Measurements from ENCODE around the gene CCL11. TPM values are rescaled to one million over a fixed set of nuclear protein-coding genes. Genes with fewer than 3 reads are reported as not detected.

CCL11 gene
- total and polyA plus RNA-seq, 2 of the 13 experiments (the other 11 are each of a cell fraction or from before 2014, with no cell fraction given), result not detected

- Histone ChIP-seq H3K4me3 (replicated peaks in 1 of 3; ENCODE audit: insufficient read depth in 1 of 3, low read depth in 2 of 3, low read length in 3 of 3) (no peak overlapping the region), H3K4me2 (ENCODE audit: low read depth, low read length) (no peak overlapping the region), H3K27me3 (ENCODE audit: control insufficient read depth in 1 of 2, insufficient read depth in 2 of 2, low read length in 2 of 2) (no peaks in the 10 kb centered on the region), H3K9ac (ENCODE audit: insufficient read depth, low read depth, low read length) (no peak overlapping the region), H3K4me1 (ENCODE audit: insufficient read depth, low read length) (no peaks in the 10 kb centered on the region), H3K79me2 (ENCODE audit: insufficient read depth, low read length) (no peaks in the 10 kb centered on the region), H3K27ac (ENCODE audit: extremely low read length, insufficient read depth, low read length) (no peak overlapping the region), H3K36me3 (replicated peaks in 1 of 2; ENCODE audit: control insufficient read depth in 1 of 2, insufficient read depth in 2 of 2, low read length in 2 of 2) (no peaks in the 10 kb centered on the region), H4K20me1 (ENCODE audit: insufficient read depth, low read length) (no peaks in the 10 kb centered on the region), H2AFZ (ENCODE audit: low read length) (no peak overlapping the region), H3K9me3 (ENCODE audit: low read length) (no peaks in the 10 kb centered on the region)
- no peak for ATAC-seq
- FAIRE-seq, result no peak
- WGBS (ENCODE audit: low lambda C conversion rate), result 7% methylated on average over 3 of the region's 3 CpGs
- no TSS peak for BruUV-seq (replicated peaks)
- POLR2A ChIA-PET, result no interaction called here
- in situ Hi-C loops (cut with HindIII; ENCODE audit: extremely low pct_ligation_motif_present, low pct_unique_long_range_greater_than_20kb) (no loop called here), intact Hi-C loops (cut with micrococcal nuclease; ENCODE audit: unreplicated experiment) (no loop called here)
- no peak for TF ChIP-seq PLSCR1 (CRISPR knock-in tag; IDR thresholded peaks at IDR 0.05; ENCODE audit: borderline replicate concordance)
- no peak for TF ChIP-seq MAX (IDR thresholded peaks at IDR 0.05)
- CTCF ChIA-PET (ENCODE audit: low intra/inter-chr PET ratio, low total read pairs), result no interaction called here
- DNase-seq (ENCODE audit: low spot score), result no peak
Observed at GRCh38 chr17:34300652-34301370, 15.3 kb downstream of the CCL11 start.

GRCh38 chr17:34301986-34302385 is 16.4 kb downstream of the CCL11 start:
- no peak for FAIRE-seq
- intact Hi-C loops (cut with micrococcal nuclease; ENCODE audit: unreplicated experiment), result no loop called here
- no peak for TF ChIP-seq RAD21 (CRISPR knock-in tag; IDR thresholded peaks at IDR 0.05)

More at GRCh38 chr17:34301986-34302385, 16.4 kb downstream of the CCL11 start:
- 0% methylated on average over 2 of the region's 2 CpGs for WGBS (ENCODE audit: low lambda C conversion rate)
- no peak overlapping the region for H2AFZ ChIP-seq (ENCODE audit: low read length)
- no peak overlapping the region for H3K27ac ChIP-seq (ENCODE audit: extremely low read length, insufficient read depth, low read length)
- in situ Hi-C loops (cut with HindIII; ENCODE audit: extremely low pct_ligation_motif_present, low pct_unique_long_range_greater_than_20kb), result no loop called here
- H3K4me3 ChIP-seq (replicated peaks in 1 of 3; ENCODE audit: insufficient read depth in 1 of 3, low read depth in 2 of 3, low read length in 3 of 3), result no peak overlapping the region
- no peaks in the 10 kb centered on the region for H3K79me2 ChIP-seq (ENCODE audit: insufficient read depth, low read length)
- no peaks in the 10 kb centered on the region for H3K36me3 ChIP-seq (replicated peaks in 1 of 2; ENCODE audit: control insufficient read depth in 1 of 2, insufficient read depth in 2 of 2, low read length in 2 of 2)
- H3K27me3 ChIP-seq (ENCODE audit: control insufficient read depth in 1 of 2, insufficient read depth in 2 of 2, low read length in 2 of 2), result no peaks in the 10 kb centered on the region
- CTCF ChIA-PET (ENCODE audit: low intra/inter-chr PET ratio, low total read pairs), result no interaction called here
- ATAC-seq (no peak), DNase-seq (ENCODE audit: low spot score) (no peak)
- H3K4me2 ChIP-seq (ENCODE audit: low read depth, low read length), result no peak overlapping the region
- no peaks in the 10 kb centered on the region for H4K20me1 ChIP-seq (ENCODE audit: insufficient read depth, low read length)
- H3K9me3 ChIP-seq (ENCODE audit: low read length), result no peaks in the 10 kb centered on the region
- H3K4me1 ChIP-seq (ENCODE audit: insufficient read depth, low read length), result no peaks in the 10 kb centered on the region
- BruUV-seq (replicated peaks), result no TSS peak
- POLR2A ChIA-PET, result no interaction called here
- H3K9ac ChIP-seq (ENCODE audit: insufficient read depth, low read depth, low read length), result no peak overlapping the region
